HG02938 (cell line): Measurements from ENCODE around the gene TBK1.
"Not testable (repeated sequence)": the region's sequence is repeated elsewhere in the genome, so short reads cannot be mapped to it uniquely, and the experiment has no call there.

Experiments
- ATAC-seq: cut with Tn5 transposase; IDR thresholded peaks from one replicate; pipeline ENCODE4 v1.9.1; 2021; ENCODE audit warnings: mild to moderate bottlenecking, moderate library complexity; ENCODE audit not compliant: unreplicated experiment

The TBK1 gene

DNA sequence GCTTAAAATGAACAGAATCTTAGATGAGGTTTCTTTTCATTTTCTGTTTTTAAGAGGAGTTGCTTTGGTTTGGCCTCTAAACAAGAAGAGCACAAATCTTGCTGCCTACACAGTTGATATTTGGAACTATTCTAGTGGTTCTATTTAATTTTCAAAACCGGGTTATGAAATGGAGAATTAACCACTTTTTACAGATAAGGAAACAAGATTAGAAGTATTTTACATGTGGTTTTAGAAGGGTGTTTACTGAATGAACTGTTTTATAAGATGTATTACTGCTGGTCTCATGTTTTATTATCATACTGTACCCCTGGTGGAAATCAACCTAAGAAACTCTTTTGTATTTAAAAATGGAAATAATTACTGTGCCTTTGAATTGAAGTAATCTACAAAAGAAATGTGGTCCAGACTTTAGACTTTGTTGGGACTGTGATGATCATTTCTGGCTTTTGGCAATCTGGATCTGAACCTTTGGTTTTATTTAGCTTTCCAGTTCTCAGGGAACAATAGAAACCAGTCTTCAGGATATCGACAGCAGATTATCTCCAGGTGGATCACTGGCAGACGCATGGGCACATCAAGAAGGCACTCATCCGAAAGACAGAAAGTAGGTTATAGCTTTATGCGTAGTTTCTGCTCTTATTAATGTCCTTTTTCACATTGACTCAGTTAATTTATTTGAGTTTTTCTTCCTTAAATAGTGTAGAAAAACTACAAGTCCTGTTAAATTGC lies 43.2 kb downstream of the TBK1 start:
- no peak for ATAC-seq

DNA sequence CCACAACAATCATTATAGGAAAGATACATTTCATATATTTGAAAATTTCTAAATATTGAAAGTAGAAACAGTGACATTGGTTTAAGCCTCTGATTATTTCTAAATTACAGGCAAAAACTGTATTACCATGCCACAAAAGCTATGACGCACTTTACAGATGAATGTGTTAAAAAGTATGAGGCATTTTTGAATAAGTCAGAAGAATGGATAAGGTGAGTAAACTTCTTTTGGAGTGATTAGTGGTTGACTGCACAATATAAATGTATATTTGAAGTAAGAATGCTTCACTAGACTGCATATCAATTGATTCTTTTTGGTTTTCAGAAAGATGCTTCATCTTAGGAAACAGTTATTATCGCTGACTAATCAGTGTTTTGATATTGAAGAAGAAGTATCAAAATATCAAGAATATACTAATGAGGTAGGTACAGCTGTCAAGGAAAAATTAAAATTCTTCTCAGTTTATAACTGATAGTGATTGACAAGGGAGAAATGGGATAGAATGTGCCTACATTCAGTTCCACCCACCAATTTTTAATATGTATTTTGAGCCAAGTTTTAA lies 45.0 kb downstream of the TBK1 start:
- ATAC-seq = no peak

DNA sequence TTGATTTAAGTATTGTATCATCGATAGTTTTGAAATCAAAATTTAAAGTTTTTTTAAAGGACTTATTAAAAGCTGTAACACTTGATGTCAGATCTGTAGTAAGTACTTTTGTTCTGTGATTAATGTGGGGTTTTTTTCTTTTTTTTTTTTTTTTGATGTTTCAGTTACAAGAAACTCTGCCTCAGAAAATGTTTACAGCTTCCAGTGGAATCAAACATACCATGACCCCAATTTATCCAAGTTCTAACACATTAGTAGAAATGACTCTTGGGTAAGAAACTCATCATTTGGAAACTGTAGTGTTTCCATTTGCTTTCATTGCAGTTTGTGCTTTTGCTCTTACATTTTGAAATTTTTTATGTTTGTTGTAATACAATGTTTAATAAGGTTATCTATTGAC lies 45.6 kb downstream of the TBK1 start:
- ATAC-seq = no peak

DNA sequence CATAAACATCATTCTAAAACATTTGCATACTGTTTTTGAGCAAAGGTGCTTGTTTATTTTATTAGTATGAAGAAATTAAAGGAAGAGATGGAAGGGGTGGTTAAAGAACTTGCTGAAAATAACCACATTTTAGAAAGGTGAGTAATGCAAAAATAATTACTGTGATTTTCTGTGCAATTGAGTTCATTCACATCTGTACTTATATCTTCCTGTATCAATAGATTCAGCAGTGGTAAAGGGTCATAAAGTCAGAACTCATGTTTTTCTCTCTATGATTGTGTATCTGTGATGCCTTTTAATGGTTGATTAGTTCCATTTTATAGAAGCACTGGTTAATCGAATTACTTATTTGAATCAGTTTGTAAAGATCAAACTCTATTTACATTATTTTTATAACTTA lies 46.0 kb downstream of the TBK1 start:
- no peak for ATAC-seq

DNA sequence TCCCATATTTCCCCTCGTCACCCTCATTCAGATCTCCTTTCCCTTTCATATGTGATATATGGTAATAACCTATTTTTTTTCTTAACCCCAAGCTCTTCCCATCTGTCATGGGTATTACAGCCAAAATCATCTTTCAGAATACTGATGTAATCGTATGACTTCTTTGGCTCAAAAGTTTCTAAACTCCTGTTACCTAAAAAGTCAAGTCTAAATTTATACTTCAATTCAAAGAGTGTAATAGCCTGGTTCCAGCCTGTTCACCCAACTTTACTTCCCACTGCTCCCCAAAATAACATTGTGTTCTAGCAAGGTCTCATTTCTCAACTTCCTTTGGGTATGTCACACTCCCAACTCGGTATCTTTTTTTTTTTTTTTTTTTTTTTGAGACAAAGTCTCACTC lies 48.5 kb downstream of the TBK1 start:
- ATAC-seq = no peak

DNA sequence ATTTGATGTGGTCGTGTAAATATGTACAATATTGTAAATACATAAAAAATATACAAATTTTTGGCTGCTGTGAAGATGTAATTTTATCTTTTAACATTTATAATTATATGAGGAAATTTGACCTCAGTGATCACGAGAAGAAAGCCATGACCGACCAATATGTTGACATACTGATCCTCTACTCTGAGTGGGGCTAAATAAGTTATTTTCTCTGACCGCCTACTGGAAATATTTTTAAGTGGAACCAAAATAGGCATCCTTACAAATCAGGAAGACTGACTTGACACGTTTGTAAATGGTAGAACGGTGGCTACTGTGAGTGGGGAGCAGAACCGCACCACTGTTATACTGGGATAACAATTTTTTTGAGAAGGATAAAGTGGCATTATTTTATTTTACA lies 49.6 kb downstream of the TBK1 start:
- no peak for ATAC-seq

DNA sequence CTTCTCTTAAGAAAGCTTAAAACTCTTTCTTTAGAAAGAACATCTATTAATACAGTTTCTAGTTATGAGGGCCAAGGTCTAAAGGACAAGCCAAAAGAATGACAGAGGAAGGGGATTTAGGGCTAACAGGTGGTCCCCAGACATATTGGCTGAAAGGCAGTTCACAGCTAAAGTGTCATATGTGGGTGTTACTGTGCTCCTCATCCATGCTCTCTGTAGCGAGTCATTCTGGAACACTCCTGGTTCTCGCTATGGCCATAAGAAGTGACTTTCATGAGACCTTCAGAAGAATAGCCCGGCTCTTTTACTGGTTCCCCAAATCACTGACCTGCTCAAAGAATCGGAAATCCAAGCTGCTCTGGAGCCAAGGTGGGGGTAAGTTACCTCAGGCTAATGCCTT lies 55.0 kb downstream of the TBK1 start:
- ATAC-seq = no peak

DNA sequence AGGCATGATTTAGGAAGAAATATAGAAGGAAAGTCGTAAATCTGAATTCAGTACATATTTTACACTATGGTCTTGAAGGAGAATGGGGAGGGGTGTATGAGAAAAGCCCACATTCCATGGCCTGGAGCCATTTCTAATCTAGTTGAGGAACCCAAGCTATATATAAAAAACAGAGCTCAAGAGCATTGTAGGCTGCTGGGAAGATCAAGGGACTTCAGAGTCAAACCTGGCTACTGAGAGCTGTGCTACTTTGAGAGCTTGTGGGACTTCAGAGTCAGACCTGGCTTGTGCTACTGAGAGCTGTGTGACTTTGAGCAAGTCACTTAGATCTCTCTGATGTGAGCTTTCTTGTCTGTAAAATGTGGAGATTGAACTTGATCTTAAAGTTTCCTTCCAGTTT lies 58.7 kb downstream of the TBK1 start:
- ATAC-seq = no peak

DNA sequence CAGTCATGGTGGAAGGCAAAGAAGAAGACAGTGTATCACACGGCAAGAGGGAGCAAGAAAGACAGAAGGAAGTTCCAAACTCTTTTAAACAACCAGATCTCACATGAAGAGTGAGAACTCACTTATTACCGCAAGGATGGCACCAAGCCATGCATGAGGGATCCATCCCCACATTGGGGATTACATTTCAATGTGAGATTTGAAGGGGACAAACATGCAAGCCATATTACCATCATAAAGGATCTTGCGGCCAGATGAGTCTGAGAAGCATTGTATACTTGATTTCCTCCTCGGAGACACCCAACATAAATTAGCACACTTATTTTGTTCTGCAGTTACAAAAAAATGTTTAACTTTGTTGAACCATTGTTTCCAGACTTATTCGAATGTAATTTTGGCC lies 66.5 kb downstream of the TBK1 start:
- no peak for ATAC-seq

DNA sequence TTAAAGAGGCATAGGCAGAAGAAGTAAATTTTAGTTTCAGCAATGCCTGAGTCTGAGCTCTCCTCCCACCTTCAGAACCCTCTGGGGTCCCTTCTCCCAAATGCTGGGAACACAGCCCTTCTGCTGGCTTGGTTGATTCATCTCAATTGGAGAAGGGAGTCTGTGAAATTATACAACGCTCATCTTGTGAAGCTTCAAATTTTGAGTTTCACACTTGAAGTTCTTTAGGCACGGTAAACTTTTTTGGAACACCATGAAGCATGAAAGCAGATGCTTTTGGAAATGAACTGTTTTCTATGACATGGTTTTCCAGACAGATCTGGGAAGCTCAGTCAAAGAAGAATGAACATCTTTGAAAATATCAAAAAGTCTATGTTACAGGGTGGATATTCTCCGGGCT lies 69.9 kb downstream of the TBK1 start:
- no peak for ATAC-seq

DNA sequence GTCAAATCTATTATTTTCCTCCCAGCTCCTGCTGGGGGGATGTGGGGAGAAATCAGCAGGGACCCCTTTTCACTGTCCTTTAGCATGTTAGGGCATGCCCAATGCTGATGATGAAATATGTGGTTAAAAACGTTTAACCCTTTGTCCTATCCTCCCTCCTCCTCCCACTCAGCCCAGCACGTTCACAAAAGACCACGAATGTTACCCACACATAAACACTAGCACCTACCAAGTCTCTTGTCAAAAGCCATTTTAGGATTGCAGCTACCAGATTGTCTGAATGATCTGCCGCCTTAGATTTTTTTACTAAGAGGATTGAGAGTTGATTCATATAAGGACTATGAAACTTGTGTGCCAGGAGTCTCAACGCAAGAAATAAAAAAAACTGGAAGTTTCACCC lies 70.4 kb downstream of the TBK1 start:
- no peak for ATAC-seq

DNA sequence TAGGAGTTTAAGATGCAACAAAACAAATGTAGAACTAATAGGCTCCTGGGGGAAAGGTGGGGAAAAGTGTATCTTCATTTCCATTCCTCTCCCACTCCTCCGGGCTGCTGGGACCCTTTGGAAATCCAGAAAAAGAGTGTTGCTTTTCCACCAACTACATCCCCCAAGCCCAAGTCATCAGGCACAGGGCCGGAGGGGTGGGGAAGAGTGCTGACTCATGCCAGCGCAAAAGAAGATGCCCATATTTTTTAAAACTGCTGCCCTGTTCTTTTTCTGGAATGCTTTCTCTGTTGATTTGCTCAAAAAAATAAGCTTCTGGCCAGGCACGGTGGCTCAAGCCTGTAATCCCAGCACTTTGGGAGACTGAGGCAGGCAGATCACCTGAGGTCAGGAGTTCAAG lies 70.9 kb downstream of the TBK1 start:
- ATAC-seq = no peak

DNA sequence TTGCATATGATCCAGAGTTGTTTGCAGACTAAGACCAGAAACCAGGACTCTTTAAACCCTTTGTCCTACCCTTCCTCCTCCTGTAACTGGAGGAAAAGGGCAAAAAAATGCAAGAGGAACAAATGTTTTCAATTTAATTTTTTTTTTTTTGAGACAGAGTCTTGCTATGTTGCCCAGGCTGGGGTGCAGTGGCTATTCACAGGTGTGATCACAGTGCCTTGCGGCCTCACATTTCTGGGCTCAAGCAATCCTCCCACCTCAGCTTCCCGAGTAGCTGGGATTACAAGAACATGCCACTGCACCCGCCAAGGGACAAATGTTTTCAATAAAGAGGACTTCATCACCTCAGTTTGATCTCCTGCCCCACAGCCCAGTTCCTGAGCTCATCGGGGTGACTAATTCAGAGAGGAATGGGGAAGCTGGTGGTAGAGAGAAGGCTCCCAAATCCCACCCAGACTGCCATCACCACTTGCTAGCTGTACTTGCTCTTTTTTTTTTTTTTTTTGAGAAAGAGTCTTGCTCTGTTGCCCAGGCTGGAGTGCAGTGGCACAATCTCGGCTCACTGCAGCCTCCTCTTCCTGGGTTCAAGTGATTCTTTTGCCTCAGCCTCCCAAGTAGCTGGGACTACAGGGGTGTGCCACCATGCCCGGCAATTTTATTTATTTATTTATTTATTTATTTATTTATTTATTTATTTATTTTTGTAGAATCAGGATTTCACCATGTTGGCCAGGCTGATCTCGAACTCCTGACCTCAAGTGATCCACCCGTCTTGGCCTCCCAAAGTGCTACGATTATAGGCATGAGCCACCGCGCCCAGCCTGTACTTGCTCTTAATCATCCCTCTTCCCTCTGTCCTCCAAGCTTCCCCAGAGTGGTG lies 71.9 kb downstream of the TBK1 start:
- ATAC-seq = not testable (repeated sequence)

DNA sequence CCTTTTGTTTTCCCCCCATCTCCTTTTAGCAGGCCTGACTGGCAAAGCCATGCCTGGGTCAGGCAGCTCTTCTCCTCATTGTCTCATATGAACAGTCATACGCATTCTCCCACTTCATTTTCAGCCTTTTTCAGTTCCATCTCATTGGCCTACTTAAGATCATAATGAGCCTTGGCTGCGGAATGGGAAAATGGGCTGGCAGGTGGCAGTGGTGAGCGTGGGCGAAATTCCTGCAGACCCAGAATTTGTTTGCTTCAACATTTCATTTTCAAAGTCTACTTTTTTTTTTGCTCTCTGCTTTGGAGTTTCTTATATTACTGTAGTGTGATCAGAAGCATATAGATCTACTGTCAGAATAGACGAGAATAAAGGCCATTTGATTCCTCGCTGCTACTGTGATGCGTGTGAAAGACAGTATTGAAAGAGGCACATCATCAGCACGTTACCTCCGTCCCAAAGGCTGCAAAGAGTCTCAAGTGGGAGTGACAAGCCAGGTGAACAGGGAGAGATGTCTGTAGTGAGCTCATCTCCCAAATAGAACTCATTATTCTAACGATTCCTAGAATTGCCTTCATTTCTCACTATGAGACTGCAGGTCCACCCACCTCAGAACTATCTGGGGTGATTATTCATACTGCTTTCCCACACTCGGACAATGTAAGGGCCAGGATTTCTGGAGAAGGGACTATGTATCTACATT lies 73.7 kb downstream of the TBK1 start:
- no peak for ATAC-seq

DNA sequence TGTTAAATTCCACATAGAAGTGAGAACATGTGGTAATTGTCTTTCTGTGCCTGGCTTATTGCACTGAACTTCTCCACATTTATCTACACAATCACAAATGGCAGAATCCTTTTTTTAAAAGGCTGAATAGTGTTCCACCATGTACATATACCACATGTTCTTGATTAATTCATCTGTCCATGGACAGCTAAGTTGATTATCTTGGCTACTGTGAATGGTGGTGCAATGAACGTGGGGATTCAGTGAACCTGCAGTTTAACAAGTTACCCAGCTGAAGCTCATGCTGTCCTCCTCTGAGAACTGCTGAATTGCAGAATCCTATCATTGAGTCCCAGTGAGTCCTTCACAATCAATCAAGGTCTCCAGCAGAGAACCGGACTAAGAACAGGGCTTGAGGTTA lies 74.9 kb downstream of the TBK1 start:
- no peak for ATAC-seq

DNA sequence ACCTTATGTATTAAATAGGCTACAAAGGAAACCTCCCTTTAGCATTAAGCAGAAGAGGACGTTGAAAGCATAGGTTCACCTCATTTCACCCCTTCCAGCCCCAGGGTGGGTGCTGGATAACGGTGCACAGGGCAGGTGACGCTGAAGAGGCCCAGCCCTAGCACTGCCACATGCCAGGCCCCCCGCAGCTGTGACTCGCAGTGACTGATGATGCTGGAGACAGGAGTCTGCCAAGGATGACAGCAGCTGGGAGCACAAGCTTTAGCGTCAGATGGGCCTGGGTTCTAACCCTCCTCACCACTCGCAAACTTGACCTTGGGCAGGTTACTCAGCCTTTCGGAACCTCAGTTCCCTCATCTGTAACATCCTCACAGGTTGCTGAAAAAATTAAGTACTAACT lies 76.7 kb downstream of the TBK1 start:
- ATAC-seq = no peak

DNA sequence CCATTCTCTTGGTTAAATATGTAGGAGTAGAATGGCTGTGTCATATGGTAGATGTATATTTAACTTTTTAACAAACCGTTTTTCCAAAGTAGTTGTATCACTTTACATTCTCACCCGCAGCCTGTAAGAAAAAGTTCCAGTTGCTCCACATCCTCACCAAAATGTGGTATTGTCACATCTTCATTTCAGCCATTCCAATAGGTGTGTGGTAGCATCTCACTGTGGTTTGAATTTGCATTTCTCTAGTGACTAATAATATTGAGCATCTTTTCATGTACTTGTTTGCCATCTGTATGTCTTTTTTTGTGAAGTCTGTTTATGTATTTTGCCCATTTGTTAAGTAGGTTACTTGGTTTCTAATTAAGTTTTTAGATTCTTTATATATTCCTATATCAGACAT lies 78.6 kb downstream of the TBK1 start:
- no peak for ATAC-seq

DNA sequence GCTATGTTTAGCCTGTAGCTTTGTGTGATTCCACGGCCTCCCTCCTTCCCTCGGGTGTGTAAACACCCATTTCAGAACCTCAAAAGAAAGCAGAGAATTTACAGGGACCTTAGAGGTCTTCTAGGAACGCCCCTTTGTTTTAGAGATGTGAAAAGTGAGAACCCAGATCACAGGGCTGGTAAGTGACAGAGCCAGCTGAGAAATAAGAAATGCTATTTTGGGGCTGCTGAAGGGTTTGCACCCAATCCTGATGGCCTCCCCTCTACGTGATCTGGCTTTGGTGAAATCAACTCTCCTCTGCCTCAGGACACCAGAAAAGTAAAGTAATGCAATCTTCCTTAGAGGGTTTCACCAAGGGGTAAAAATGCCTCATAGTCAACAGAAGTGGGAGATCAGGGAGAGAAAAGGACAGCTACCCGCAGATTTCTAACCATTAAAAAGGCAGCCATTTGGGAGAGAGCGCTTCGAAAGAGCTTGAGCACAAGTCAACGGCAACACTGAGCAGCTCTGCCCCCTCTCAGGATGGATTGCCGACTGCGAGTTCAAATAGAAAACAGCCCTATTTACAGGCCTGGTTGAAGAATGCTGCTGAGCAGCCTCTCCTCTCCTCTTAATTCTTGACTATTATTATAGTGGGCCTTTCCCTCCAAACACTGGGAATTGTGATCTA lies 79.9 kb downstream of the TBK1 start:
- ATAC-seq = no peak

DNA sequence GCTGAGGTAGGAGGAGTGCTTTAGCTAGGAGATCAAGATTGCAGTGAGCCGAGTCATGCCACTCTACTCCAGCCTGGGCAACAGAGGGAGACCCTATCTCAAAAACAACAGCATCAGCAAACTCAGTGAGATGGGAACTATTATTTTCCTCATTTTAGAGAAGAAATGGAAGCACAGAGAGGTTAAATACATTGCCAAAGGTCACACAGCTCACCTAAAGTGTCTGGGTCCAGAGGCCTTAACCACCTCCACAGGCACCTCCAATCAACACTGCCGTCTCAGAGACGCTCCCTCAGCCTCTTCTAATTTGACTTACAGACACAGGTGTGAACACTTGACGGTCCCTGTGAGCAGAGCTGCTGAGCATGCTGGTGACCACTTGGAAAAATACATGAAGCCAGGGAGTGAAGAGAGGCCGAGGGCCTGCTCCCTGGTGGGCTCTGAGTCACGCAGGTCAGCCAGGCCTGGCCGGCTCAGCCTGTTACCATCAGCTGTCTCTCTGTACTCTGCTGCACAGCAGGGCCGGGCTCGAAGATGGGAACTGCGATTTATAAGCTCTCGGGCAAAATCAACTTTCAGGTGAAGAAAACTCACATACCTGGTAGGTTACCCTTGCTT lies 80.9 kb downstream of the TBK1 start:
- ATAC-seq = no peak

DNA sequence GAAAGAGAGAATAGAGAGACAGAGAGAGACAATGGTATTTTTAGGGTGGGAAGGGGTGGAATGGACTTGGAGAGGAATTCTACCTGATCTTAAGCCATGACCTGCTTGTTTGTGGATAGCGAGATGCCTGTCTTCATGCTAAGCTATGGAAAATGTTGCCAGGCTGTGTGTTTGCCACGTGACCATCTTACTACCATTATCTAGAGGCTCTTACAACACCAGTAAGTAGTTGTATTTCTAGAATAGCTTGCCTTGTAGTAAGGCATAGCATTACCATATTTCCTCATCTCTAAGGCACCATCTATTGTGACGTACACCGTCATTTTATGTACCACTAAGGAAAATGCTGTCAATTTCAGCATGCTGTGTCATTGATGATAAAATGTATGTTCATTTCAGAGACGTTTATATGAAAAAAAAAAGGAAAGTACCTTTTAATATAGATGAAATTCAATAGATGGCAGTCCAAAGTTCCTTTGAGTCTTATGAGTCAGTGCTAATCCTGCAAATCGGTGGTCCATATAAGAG lies 82.8 kb downstream of the TBK1 start:
- ATAC-seq = no peak
